ENCODE data around the gene LPCAT3. TPM values are rescaled to one million over a fixed set of nuclear protein-coding genes. Genes with fewer than 3 reads are reported as not detected.

LPCAT3 gene
- total RNA-seq, 1 donor from 2014 or later: 12.5 TPM

DNA sequence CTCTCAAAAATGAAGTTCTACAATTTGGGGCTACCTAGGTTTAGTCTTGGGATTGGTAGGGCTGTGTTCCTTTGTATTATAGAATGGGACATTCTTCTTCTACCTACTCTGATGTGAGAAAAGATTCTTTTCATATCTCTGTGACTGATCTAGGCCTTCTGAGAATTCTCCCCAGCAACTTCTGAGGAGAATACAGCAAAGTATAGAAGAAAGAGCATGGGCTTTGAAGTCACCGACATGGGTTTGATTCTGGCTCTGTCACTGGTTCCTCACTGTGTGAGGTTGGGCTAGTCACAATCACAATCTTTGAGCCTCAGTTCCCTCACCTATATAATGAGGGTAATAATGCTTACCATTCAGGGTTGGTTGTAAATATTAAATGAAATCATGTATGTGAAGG lies 85.5 kb downstream of the LPCAT3 start:
- Histone ChIP-seq H3K4me3 (ENCODE audit: low read depth, low read length) (no peak overlapping the region), H3K27me3 (ENCODE audit: control insufficient read depth, insufficient read depth, low read length) (no peaks in the 10 kb centered on the region), H3K36me3 (ENCODE audit: control insufficient read depth, insufficient read depth, low read length) (no peaks in the 10 kb centered on the region)
- DNase-seq (ENCODE audit: low read depth): no peak
- TF ChIP-seq, protein P1, sequence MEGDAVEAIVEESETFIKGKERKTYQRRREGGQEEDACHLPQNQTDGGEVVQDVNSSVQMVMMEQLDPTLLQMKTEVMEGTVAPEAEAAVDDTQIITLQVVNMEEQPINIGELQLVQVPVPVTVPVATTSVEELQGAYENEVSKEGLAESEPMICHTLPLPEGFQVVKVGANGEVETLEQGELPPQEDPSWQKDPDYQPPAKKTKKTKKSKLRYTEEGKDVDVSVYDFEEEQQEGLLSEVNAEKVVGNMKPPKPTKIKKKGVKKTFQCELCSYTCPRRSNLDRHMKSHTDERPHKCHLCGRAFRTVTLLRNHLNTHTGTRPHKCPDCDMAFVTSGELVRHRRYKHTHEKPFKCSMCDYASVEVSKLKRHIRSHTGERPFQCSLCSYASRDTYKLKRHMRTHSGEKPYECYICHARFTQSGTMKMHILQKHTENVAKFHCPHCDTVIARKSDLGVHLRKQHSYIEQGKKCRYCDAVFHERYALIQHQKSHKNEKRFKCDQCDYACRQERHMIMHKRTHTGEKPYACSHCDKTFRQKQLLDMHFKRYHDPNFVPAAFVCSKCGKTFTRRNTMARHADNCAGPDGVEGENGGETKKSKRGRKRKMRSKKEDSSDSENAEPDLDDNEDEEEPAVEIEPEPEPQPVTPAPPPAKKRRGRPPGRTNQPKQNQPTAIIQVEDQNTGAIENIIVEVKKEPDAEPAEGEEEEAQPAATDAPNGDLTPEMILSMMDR (IDR thresholded peaks at IDR 0.05; ENCODE audit: insufficient read depth, low read length, poor library complexity, severe bottlenecking): no peak

DNA sequence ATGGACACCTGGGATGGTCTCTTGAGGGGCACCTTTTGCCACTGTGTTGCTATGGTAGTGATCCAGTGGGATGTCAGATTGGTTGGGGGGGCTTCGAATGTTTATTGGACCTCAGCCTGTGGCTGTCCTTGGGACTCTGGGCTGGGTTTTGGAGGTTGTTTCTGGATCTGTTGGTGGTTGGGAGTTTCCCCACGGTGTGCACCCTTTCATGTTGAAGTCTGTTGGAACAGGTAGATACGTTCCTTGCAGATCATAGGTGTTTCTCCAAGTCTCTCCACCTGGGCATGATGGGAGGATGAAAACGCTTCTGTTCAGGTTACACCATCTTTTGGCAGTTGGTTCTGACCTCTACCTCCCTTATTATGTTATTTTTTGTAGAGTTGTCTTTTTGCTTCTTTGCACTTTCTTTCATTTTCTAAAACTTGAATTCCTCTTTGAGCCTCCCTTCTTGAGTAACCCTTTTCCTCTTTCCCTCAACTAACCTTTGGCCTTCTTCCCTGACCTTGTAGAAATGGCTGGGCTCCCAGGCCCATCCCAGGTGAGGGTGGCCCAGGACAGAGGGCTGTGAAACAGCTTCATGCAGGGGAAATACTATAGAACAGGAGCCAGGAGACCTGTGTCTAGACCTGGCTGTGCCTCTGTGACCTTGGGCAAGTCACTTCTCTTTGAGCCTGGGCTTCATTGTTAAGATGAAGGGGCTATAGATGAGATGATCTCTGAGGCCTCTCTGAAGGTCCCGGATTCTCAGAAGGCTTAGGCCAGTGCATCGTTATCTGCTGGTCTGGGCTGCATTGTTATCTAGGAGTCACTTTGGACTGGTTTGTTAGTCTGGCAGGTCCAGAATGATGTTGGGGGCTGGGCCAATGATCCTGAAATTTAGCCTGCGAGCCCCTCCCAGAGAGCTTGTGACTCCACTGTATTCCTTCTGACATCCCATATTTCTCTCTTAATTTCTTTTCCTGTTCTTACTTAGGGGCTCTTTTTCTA lies 88.5 kb downstream of the LPCAT3 start:
- TF ChIP-seq, protein P1 (IDR thresholded peaks at IDR 0.05; ENCODE audit: insufficient read depth, low read length, poor library complexity, severe bottlenecking): no peak
- H3K4me3 ChIP-seq (ENCODE audit: low read depth, low read length): peak overlapping the region; percentile 87
- DNase-seq (ENCODE audit: low read depth): no peak

DNA sequence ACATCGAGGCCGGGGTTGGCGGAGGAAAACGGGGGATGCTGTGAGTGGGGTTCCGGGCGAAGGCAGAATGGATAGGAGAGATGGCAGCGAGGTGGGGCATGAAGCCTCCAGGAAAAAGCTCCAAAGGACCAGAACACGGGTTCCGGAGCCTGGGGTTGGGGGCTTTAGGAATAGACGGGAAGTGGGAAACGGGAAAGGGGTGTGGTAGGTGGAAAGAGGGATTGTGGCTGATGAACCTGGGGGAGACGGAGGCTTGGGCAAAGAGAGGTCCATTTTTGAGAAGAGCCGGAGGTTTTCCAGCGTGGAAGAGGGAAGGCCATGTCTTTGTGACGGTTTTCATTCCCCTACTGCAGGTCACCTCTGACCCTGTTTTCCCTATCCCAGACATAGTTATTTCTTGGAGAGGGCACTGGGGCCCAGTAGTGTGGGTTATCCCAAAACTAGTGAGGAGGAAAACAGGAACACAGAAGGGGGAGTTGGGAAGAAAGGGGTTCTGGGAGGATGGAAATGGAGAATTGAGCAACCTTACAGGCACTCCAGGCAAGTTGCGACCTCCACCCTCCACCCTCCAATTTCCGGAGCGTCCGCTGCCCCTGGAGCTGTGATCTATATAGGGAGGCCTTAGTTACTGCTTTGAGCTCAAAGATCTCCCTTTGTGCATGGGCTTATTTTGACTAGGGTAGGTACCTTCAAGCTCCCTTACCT lies 89.4 kb downstream of the LPCAT3 start:
- H3K36me3 ChIP-seq (ENCODE audit: control insufficient read depth, insufficient read depth, low read length): no peaks in the 10 kb centered on the region
- TF ChIP-seq, protein P1 (IDR thresholded peaks at IDR 0.05; ENCODE audit: insufficient read depth, low read length, poor library complexity, severe bottlenecking): no peak
- DNase-seq (ENCODE audit: low read depth): no peak
- peak overlapping the region; percentile 87 for H3K4me3 ChIP-seq (ENCODE audit: low read depth, low read length)
- H3K27me3 ChIP-seq (ENCODE audit: control insufficient read depth, insufficient read depth, low read length): no peaks in the 10 kb centered on the region

More for the DNA sequence above, 88.5 kb downstream of the LPCAT3 start:
- no peaks in the 10 kb centered on the region for H3K27me3 ChIP-seq (ENCODE audit: control insufficient read depth, insufficient read depth, low read length)
- H3K36me3 ChIP-seq (ENCODE audit: control insufficient read depth, insufficient read depth, low read length): no peaks in the 10 kb centered on the region

DNA sequence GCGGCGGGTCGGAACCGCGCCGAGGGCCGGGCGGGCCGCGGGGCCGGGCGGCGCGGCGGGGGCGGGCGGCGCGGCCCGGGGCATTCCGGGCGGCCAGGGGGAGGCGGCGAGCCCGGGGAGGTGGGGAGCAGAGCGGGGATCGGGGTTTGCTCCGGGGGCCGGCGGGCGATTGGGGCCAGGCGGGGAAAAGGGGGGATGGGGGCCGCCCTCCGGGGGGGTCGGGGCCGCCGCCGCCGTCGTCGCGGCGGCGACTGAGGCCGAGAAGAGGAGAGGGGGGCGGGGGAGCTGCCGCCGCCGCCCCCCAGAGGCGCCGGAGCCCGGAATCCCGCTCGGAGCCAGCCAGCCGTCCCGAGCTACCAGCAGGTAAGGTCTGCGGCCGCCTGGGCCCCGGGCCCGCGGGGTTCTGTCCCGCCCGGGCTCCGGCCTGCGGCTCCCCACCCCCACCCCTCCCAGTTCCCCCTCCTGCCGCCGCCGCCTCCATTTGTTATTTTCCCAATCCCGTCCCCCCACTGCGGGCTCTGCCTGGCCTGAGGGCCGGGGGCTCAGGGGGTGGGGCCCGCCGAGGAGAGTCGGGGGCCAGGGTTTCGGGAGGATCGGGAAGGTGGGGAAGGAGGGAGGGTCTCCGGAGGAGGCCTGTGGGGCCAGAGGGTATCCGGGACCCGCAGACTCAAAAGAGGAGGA lies 90.1 kb downstream of the LPCAT3 start:
- no peak for DNase-seq (ENCODE audit: low read depth)
- TF ChIP-seq, protein P1 (IDR thresholded peaks at IDR 0.05; ENCODE audit: insufficient read depth, low read length, poor library complexity, severe bottlenecking): no peak
- peak overlapping the region; percentile 87 for H3K4me3 ChIP-seq (ENCODE audit: low read depth, low read length)
- H3K36me3 ChIP-seq (ENCODE audit: control insufficient read depth, insufficient read depth, low read length): no peaks in the 10 kb centered on the region
- no peaks in the 10 kb centered on the region for H3K27me3 ChIP-seq (ENCODE audit: control insufficient read depth, insufficient read depth, low read length)

DNA sequence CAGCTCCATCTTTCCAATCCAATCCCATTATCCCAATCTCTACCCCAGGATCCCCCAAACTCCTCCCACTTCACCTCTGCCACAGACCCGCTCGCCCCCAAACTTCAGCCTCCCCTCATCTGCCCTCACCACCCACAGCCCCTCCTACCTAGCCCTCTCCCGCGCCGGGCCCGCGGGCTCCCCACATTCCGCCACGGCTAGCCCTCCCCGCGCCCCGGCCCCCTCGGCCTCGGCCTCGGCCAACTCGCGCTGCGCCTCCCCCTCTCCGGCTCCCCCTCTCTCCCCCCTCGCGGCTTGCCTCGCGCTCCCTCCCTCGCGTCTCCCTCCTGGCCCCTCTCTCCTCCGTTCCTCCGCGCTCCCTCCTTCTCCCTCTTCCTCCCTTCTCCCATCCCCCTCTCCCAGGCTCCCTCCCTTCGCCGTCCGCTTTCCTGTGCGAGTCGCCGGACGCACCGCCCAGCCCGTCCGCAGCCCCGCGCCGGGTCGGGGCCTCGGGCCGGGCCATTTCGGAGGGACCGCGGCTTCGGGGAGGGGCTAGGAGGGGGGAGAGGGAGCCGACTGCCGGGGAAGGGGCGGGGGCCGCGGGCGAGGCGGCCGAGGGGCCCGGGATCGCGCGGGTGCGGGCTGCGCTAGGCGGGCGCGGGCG lies 90.8 kb downstream of the LPCAT3 start, which contains the start of gene ATN1:
Gene ATN1, plus strand, starts transcription at position 581 of the 643 bp plus-strand sequence. CDS start 6,043 bp downstream, outside the sequence.
- Histone ChIP-seq H3K27me3 (ENCODE audit: control insufficient read depth, insufficient read depth, low read length) (no peaks in the 10 kb centered on the region), H3K4me3 (ENCODE audit: low read depth, low read length) (peak within 1 kb of the TSS; percentile 87), H3K36me3 (ENCODE audit: control insufficient read depth, insufficient read depth, low read length) (no peaks in the 10 kb centered on the region)
- DNase-seq (ENCODE audit: low read depth): no peak
- TF ChIP-seq, protein P1 (IDR thresholded peaks at IDR 0.05; ENCODE audit: insufficient read depth, low read length, poor library complexity, severe bottlenecking): no peak
